Endometrial microvascular endothelial cells (primary cell): ENCODE results near the gene FBXW7. TPM values are rescaled to one million over a fixed set of nuclear protein-coding genes. Genes with fewer than 3 reads are reported as not detected.

Experiments used
- in situ Hi-C: cut with HindIII; loops from 2 replicates; pipeline ENCODE4 v1.10.0; 2017; ENCODE audit warnings: low sequenced_read_pairs, low pct_unique_long_range_greater_than_20kb; ENCODE audit errors: inconsistent ontology term
- total RNA-seq: library from RNA; depleted of rRNA; stranded (reverse); fragments of >200 nt; gene quantifications from one replicate; pipeline ENCODE4 v1.2.3, GENCODE V29; 2015; ENCODE audit errors: inconsistent ontology term

Gene FBXW7, protein sequence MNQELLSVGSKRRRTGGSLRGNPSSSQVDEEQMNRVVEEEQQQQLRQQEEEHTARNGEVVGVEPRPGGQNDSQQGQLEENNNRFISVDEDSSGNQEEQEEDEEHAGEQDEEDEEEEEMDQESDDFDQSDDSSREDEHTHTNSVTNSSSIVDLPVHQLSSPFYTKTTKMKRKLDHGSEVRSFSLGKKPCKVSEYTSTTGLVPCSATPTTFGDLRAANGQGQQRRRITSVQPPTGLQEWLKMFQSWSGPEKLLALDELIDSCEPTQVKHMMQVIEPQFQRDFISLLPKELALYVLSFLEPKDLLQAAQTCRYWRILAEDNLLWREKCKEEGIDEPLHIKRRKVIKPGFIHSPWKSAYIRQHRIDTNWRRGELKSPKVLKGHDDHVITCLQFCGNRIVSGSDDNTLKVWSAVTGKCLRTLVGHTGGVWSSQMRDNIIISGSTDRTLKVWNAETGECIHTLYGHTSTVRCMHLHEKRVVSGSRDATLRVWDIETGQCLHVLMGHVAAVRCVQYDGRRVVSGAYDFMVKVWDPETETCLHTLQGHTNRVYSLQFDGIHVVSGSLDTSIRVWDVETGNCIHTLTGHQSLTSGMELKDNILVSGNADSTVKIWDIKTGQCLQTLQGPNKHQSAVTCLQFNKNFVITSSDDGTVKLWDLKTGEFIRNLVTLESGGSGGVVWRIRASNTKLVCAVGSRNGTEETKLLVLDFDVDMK
- total RNA-seq: 45.3 TPM

DNA sequence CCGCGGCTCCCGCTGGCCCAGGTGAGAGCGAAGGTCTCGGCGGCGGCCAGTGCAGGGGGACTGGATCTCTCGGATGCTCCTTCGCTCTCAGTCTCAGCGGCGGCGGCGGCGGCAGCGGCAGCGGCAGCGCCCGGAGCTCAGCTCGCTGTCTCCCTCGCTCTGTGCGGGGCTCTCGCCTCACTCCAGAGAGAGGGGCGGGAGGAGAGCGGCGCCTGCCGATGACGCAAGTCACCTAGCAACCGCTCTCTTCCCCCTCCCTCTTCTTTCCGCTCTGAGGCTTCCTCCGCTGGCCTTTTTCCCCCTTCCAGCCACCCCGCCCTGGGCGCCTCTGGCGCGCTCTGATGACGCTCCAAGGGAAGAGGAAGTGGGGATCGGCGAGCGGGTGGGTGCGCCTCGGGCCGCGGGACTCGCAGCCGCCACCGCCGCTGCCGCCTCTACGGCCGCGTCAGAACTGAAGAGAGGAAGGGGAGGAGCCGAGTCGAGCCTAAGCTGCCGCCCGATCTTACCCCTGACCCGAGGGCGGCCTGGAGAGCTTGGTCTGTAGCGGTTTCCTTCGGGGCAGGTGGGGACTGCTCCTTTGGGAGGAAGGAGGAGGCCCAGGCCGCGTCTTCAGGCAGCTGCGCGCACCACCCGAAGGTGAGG lies at the start of gene FBXW7:
Gene FBXW7, minus strand, starts transcription at position 190 of the 642 bp plus-strand sequence. CDS start 124,289 bp downstream, outside the sequence.
- in situ Hi-C loops: no loop called here

GRCh38 chr4:152585023-152585441 lies 49.1 kb upstream of the FBXW7 start:
- in situ Hi-C loops: no loop called here

DNA sequence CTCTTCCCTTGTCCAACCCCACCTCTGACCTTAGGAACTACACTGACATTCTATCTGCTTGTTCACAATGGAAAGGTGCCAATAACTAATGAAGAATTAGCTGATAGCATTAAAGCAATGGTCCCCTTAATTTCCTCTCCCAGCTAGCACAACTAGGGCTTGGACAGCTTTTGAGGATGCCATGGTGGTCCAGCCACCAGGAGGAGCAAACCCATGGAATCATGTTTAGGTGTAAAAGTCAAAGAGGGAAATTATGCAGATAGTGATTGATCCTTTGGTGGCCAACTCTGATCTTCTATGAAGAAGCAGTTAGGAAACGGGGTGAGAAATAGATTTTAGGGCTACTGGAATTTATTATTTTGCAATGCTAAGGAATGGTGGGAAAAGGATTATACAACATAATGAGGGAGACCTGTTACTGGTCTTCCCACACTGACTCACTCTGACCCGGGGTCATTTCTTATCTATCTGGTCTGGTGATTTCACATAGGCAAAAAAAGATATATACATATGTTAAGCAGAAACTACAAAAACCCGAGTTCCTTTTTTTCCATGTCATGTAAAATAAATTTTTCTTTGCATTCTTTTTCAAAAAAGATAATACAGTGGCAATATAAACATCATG lies 45.8 kb upstream of the FBXW7 start:
- in situ Hi-C loops: no loop called here

DNA sequence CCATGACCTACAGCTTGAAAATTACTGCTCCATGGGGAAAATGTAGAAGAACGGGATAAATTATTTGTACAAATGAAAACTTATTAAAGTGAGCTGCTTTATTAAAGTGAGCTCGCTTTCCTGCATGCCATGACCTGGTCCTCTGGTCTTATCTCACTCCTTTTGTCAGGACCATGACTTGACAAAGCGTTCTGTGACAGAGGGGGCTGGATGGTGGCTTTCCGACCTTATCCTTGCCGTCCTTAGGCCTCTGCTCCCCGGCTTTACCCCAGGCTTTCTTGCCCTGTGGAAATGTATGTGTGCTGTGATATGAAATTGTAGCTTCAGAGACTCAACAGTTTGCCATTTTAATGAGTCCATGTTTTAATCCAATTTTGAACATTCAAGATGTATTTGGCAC lies 44.0 kb upstream of the FBXW7 start:
- in situ Hi-C loops: no loop called here

GRCh38 chr4:152579107-152579764 lies 43.3 kb upstream of the FBXW7 start:
- in situ Hi-C loops: no loop called here

- in situ Hi-C loops: no loop called here
Observed at GRCh38 chr4:152578670-152579069, 42.8 kb upstream of the FBXW7 start.

GRCh38 chr4:152577708-152578396 lies 42.0 kb upstream of the FBXW7 start:
- in situ Hi-C loops: no loop called here

DNA sequence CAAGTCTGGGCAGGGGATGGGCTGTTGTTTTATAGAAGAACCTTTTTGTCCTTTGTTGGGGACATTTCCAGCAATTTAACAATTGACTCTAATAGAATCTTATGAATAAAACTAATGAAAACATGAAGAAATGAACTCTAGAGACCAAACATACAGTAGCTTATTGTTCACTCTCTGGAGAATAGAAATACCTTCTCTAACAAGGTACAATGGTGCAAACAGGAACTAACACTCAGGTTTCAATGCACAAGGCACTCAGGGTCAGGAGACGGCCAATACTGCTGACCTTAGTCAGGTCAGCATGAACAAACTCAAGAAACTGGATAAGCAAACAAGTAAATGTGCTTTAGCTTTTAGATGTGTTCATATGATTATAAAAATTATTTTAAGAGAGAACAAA lies 39.6 kb upstream of the FBXW7 start:
- in situ Hi-C loops: no loop called here

GRCh38 chr4:152573861-152574260 lies 38.0 kb upstream of the FBXW7 start:
- in situ Hi-C loops: no loop called here

GRCh38 chr4:152572417-152573086 lies 36.7 kb upstream of the FBXW7 start:
- in situ Hi-C loops: no loop called here

DNA sequence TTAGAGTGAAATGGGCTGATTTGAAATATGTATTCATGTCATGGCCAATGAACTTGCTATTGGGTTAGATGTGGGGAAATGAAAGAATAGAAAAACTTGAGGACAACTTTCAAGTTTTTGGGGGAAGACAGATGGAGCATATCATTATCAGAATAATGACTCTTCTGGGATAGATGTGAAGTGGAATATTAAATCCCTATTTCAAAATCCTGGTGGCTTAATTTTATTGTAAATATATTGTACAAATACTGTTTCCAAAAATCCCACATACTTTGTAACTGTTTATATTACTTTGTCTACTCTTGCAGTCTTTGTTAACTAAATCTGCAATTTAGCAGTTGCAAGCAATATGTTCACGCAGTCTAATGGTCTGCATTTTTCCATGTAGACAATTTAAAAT lies 35.9 kb upstream of the FBXW7 start:
- in situ Hi-C loops: no loop called here

DNA sequence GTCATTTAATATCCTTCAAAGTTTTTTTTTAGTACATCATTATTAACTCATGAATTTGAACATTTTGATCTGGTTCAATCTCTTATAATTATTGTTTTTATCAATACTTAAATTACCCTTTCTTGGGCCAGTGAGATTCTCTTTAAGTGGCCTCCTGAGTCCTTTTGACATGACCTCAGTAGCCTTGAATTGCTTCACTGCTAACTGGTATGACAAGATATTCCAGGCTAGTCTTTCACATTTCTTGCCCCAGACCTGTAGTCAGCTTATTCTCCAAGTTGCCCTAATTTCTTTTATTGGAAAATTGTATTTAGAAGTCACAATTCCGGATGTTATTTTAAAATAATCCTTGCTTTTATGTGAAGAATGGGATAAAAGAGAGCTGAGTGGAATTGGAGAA lies 35.4 kb upstream of the FBXW7 start:
- in situ Hi-C loops: no loop called here

DNA sequence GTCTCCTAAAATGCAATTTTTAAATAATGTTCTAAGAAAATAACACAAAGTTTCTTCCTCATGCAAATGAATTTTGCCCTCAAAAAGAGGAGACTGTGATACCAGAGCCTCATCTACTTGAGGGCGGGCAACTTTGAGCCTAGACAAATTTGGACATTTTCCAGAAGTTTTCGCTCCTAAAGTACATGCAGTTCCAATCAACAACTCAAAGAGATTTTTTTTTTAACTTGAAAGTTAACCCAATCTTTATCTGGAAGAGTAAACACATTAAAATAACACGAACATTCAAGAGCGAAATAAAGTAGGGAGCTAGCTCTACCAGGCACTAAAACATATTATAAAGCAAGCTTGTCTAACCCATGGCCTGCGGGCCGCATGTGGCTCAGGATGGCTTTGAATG lies 29.4 kb upstream of the FBXW7 start:
- in situ Hi-C loops: no loop called here

DNA sequence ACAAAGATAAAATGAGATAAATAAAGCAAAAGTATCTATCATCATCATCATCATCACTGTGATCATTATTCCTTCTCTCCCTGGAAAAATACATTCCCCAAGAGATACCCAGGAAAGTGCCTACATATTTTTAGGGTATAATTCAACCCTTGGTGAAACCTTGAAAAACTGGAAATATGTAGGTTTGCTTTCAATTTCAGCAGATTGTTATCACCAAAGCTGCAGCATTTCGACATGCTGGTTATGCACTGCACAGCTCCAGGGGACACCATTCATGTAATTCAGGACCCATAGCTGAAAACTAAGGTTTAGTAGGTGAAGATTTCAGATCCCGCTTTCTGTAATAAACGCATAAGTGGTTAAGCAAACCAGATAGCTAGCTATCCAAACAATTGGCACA lies 28.4 kb upstream of the FBXW7 start:
- in situ Hi-C loops: no loop called here

- in situ Hi-C loops: no loop called here
Observed at GRCh38 chr4:152563209-152563608, 27.3 kb upstream of the FBXW7 start.

DNA sequence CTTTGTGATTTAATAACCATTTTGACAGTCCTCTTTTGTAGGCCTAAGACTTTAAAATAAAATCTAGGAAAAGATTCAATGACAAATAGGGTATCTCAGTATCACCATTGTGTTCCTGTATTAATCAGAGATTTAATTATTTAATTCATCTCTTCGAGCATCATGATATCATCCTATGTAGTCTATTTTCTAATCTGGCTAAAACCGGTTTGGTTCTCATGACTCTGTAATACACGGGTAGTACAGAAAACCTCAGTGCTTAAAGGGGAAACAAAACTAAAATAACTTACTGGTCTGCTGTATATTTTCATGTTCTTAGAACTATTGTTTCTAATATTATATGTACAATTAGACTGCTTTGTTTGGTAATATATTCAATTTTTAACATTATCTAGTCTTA lies 23.7 kb upstream of the FBXW7 start:
- in situ Hi-C loops: no loop called here

DNA sequence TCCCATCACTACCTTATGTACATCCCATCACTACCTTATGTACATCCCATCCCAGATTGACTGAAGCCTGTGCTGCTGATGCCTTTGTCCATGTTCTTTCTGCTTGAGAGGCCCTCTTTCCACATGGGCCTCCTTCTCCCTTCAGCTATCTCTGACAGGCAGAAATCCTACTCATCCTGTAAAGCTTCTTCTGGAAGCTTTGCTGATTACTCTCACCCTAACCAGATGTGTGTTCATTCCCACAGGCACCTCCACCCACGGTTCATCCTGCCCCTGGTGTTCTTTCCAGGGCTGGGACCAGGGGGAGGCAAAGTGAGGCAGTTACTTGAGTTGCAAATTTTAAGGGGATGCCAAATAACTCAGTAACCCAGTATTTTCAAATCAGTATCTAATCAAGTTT lies 22.5 kb upstream of the FBXW7 start:
- in situ Hi-C loops: no loop called here

DNA sequence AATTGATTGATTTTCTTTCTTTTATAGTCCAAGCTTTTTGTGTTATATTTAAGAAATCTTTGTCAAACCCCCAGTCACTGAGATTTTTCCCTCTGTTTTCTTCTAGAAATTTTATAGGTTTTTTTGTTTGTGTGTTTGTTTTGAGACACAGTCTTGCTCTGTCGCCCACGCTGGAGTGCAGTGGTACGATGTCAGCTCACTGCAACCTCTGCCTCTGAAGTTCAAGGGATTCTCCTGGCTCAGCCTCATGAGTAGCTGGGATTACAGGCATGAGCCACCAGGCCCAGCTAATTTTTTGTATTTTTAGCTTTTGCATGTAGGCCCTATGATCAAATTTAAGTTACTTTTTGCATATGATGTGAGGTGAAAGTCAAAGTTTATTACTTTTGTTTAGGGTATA lies 20.9 kb upstream of the FBXW7 start:
- in situ Hi-C loops: no loop called here
